ENCODE measurements around the gene MEIOB.

DNA sequence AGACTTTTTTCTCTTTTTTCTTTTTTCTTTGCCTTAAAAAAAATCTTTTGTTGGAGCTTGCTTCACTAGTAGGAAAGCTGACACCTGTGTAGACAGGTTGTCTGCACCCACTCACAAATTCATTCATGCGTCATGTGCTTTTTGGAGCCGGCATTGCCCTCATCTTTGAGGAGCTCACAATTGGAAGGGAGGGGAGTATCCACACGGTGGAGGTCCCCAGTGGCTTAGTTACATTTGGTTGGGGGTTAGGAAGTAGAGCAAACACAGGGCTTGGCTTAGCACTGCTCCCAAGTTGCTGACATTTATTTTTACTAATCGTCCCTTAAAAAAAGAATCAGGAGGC is 18.7 kb upstream of the MEIOB start:
- no peak for TF ChIP-seq ZNF263 (CRISPR knock-in tag; IDR thresholded peaks at IDR 0.05; ENCODE audit: low read depth)
- TF ChIP-seq, protein P1, sequence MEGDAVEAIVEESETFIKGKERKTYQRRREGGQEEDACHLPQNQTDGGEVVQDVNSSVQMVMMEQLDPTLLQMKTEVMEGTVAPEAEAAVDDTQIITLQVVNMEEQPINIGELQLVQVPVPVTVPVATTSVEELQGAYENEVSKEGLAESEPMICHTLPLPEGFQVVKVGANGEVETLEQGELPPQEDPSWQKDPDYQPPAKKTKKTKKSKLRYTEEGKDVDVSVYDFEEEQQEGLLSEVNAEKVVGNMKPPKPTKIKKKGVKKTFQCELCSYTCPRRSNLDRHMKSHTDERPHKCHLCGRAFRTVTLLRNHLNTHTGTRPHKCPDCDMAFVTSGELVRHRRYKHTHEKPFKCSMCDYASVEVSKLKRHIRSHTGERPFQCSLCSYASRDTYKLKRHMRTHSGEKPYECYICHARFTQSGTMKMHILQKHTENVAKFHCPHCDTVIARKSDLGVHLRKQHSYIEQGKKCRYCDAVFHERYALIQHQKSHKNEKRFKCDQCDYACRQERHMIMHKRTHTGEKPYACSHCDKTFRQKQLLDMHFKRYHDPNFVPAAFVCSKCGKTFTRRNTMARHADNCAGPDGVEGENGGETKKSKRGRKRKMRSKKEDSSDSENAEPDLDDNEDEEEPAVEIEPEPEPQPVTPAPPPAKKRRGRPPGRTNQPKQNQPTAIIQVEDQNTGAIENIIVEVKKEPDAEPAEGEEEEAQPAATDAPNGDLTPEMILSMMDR (IDR thresholded peaks at IDR 0.05) = no peak
- TF ChIP-seq, protein P2, sequence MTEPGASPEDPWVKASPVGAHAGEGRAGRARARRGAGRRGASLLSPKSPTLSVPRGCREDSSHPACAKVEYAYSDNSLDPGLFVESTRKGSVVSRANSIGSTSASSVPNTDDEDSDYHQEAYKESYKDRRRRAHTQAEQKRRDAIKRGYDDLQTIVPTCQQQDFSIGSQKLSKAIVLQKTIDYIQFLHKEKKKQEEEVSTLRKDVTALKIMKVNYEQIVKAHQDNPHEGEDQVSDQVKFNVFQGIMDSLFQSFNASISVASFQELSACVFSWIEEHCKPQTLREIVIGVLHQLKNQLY (CRISPR knock-in tag; IDR thresholded peaks at IDR 0.05) = no peak
- TF ChIP-seq, protein P3, sequence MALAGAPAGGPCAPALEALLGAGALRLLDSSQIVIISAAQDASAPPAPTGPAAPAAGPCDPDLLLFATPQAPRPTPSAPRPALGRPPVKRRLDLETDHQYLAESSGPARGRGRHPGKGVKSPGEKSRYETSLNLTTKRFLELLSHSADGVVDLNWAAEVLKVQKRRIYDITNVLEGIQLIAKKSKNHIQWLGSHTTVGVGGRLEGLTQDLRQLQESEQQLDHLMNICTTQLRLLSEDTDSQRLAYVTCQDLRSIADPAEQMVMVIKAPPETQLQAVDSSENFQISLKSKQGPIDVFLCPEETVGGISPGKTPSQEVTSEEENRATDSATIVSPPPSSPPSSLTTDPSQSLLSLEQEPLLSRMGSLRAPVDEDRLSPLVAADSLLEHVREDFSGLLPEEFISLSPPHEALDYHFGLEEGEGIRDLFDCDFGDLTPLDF (CRISPR knock-in tag; IDR thresholded peaks at IDR 0.05) = no peak
- TF ChIP-seq, protein P4, sequence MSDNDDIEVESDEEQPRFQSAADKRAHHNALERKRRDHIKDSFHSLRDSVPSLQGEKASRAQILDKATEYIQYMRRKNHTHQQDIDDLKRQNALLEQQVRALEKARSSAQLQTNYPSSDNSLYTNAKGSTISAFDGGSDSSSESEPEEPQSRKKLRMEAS (CRISPR knock-in tag; IDR thresholded peaks at IDR 0.05) = no peak
- TF ChIP-seq TEAD4 (CRISPR knock-in tag; IDR thresholded peaks at IDR 0.05) = no peak
- TF ChIP-seq SP1 (CRISPR knock-in tag; conservative IDR thresholded peaks at IDR 0.05) = no peak
- TF ChIP-seq ZBTB21 (CRISPR knock-in tag; IDR thresholded peaks at IDR 0.05; ENCODE audit: borderline replicate concordance) = no peak
- no peak for TF ChIP-seq SMAD4 (CRISPR knock-in tag; IDR thresholded peaks at IDR 0.05)
- no peak for TF ChIP-seq TEAD1 (CRISPR knock-in tag; IDR thresholded peaks at IDR 0.05)
- TF ChIP-seq TCF7 (CRISPR knock-in tag; IDR thresholded peaks at IDR 0.05; ENCODE audit: low read depth) = no peak
- no peak for TF ChIP-seq CREB1 (CRISPR knock-in tag; IDR thresholded peaks at IDR 0.05)
- TF ChIP-seq NFYB (CRISPR knock-in tag; conservative IDR thresholded peaks at IDR 0.05; ENCODE audit: low read depth) = no peak
